ENCODE measurements around the gene NIT1.

Gene NIT1

GRCh38 chr1:161089251-161089924 is 28.5 kb upstream of the NIT1 start, which contains the start of gene NECTIN4:
Gene NECTIN4 (minus strand): TSS chr1:161089558. CDS start chr1:161089296, 262 bp downstream.
- no peak for TF ChIP-seq CREB1 (IDR thresholded peaks at IDR 0.05; ENCODE audit: low read depth)
- peak; percentile 94 for TF ChIP-seq MAX (IDR thresholded peaks at IDR 0.05)
- peak; percentile 80 for TF ChIP-seq NFIC (IDR thresholded peaks at IDR 0.05)
- 0 out of 2 replicates have a peak, but pooled peaks have one; percentile 40 for TF ChIP-seq TEAD4 (IDR thresholded peaks at IDR 0.05)
- peak; percentile 60; the same call in 1 of the 2 replicates for TF ChIP-seq EGR1 (IDR thresholded peaks at IDR 0.05)
- no peak for TF ChIP-seq REST (IDR thresholded peaks at IDR 0.05; ENCODE audit: low read depth)
- no peak for TF ChIP-seq CEBPB (IDR thresholded peaks at IDR 0.05)
- TF ChIP-seq FOXM1 (IDR thresholded peaks at IDR 0.05; ENCODE audit: borderline replicate concordance, low read depth): no peak
- peak; percentile 82 for TF ChIP-seq TCF12 (IDR thresholded peaks at IDR 0.05; ENCODE audit: low read depth)
- 0 out of 2 replicates have a peak, but pooled peaks have one; percentile 46 for TF ChIP-seq YY1 (IDR thresholded peaks at IDR 0.05; ENCODE audit: low read depth)
- peak; percentile 46 for TF ChIP-seq USF1 (IDR thresholded peaks at IDR 0.05)
- peak; percentile 67; the same call in 1 of the 2 replicates for TF ChIP-seq EP300 (IDR thresholded peaks at IDR 0.05; ENCODE audit: borderline replicate concordance)
- no peak for TF ChIP-seq TAF1 (IDR thresholded peaks at IDR 0.05; ENCODE audit: low read depth)
- TF ChIP-seq RAD21 (IDR thresholded peaks at IDR 0.05; ENCODE audit: low read depth): no peak
- TF ChIP-seq ZBTB7A (IDR thresholded peaks at IDR 0.05; ENCODE audit: low read depth): no peak

- no peak for TF ChIP-seq TAF1 (IDR thresholded peaks at IDR 0.05; ENCODE audit: low read depth)
- TF ChIP-seq CEBPB (IDR thresholded peaks at IDR 0.05): no peak
- no peak for TF ChIP-seq FOXM1 (IDR thresholded peaks at IDR 0.05; ENCODE audit: borderline replicate concordance, low read depth)
- no peak for TF ChIP-seq TEAD4 (IDR thresholded peaks at IDR 0.05)
These were observed 28.0 kb upstream of the NIT1 start for GRCh38 chr1:161089938-161090337.

- TF ChIP-seq NFIC (IDR thresholded peaks at IDR 0.05) (no peak), MAX (IDR thresholded peaks at IDR 0.05) (no peak), CREB1 (IDR thresholded peaks at IDR 0.05; ENCODE audit: low read depth) (no peak), TEAD4 (IDR thresholded peaks at IDR 0.05) (no peak), RAD21 (IDR thresholded peaks at IDR 0.05; ENCODE audit: low read depth) (no peak)
These were observed 27.3 kb upstream of the NIT1 start for GRCh38 chr1:161090617-161091016.

GRCh38 chr1:161091093-161091492 is 26.8 kb upstream of the NIT1 start:
- TF ChIP-seq RAD21 (IDR thresholded peaks at IDR 0.05; ENCODE audit: low read depth) (no peak), EP300 (IDR thresholded peaks at IDR 0.05; ENCODE audit: borderline replicate concordance) (no peak), CEBPB (IDR thresholded peaks at IDR 0.05) (no peak), YY1 (IDR thresholded peaks at IDR 0.05; ENCODE audit: low read depth) (no peak), FOXM1 (IDR thresholded peaks at IDR 0.05; ENCODE audit: borderline replicate concordance, low read depth) (no peak), CREB1 (IDR thresholded peaks at IDR 0.05; ENCODE audit: low read depth) (no peak), TCF12 (IDR thresholded peaks at IDR 0.05; ENCODE audit: low read depth) (no peak), REST (IDR thresholded peaks at IDR 0.05; ENCODE audit: low read depth) (no peak), MAX (IDR thresholded peaks at IDR 0.05) (no peak), NFIC (IDR thresholded peaks at IDR 0.05) (no peak), ZBTB7A (IDR thresholded peaks at IDR 0.05; ENCODE audit: low read depth) (no peak), TEAD4 (IDR thresholded peaks at IDR 0.05) (no peak), EGR1 (IDR thresholded peaks at IDR 0.05) (no peak), TAF1 (IDR thresholded peaks at IDR 0.05; ENCODE audit: low read depth) (no peak)

- TF ChIP-seq CREB1 (IDR thresholded peaks at IDR 0.05; ENCODE audit: low read depth) (no peak), USF1 (IDR thresholded peaks at IDR 0.05) (no peak), MAX (IDR thresholded peaks at IDR 0.05) (no peak), CEBPB (IDR thresholded peaks at IDR 0.05) (no peak), REST (IDR thresholded peaks at IDR 0.05; ENCODE audit: low read depth) (no peak), FOXM1 (IDR thresholded peaks at IDR 0.05; ENCODE audit: borderline replicate concordance, low read depth) (no peak), TCF12 (IDR thresholded peaks at IDR 0.05; ENCODE audit: low read depth) (no peak), RAD21 (IDR thresholded peaks at IDR 0.05; ENCODE audit: low read depth) (no peak), TEAD4 (IDR thresholded peaks at IDR 0.05) (no peak), ZBTB7A (IDR thresholded peaks at IDR 0.05; ENCODE audit: low read depth) (no peak), YY1 (IDR thresholded peaks at IDR 0.05; ENCODE audit: low read depth) (no peak), NFIC (IDR thresholded peaks at IDR 0.05) (no peak), EP300 (IDR thresholded peaks at IDR 0.05; ENCODE audit: borderline replicate concordance) (no peak), TAF1 (IDR thresholded peaks at IDR 0.05; ENCODE audit: low read depth) (no peak), EGR1 (IDR thresholded peaks at IDR 0.05) (no peak)
These were observed 26.0 kb upstream of the NIT1 start for GRCh38 chr1:161091796-161092507.
